ENCODE measurements around the gene PRR3. TPM values are rescaled to one million over a fixed set of nuclear protein-coding genes. Genes with fewer than 3 reads are reported as not detected.

The PRR3 gene
- polyA plus RNA-seq, 1 donor from 2014 or later, result 13.0 TPM

- Histone ChIP-seq H4K20me1 (ENCODE audit: insufficient read depth) (no peaks in the 10 kb centered on the region), H3K79me2 (replicated peaks; ENCODE audit: insufficient read depth, low read length) (no peaks in the 10 kb centered on the region), H3K27ac (ENCODE audit: low read length) (no peak overlapping the region), H3K4me3 (ENCODE audit: low read length) (no peak overlapping the region), H3K36me3 (ENCODE audit: insufficient read depth, low read length) (peaks cover 8% of the 10 kb centered on the region), H2AFZ (ENCODE audit: low read depth, low read length) (no peak overlapping the region), H3F3A (ENCODE audit: insufficient read depth, low read length, poor library complexity, severe bottlenecking) (no peaks in the 10 kb centered on the region), H3K9ac (ENCODE audit: low read length) (no peak overlapping the region), H3K9me3 (ENCODE audit: low read length) (no peaks in the 10 kb centered on the region), H3K4me2 (ENCODE audit: low read length) (no peak overlapping the region), H3K9me2 (ENCODE audit: insufficient read depth, low read length) (no peaks in the 10 kb centered on the region), H3K27me3 (ENCODE audit: insufficient read depth, low read depth, low read length) (no peaks in the 10 kb centered on the region)
- no peak for TF ChIP-seq RAD21 (conservative IDR thresholded peaks at IDR 0.05)
- TF ChIP-seq MXI1 (conservative IDR thresholded peaks at IDR 0.05; ENCODE audit: poor library complexity, severe bottlenecking), result no peak
- no peak for TF ChIP-seq SMC3 (conservative IDR thresholded peaks at IDR 0.05; ENCODE audit: poor library complexity)
- no peak for TF ChIP-seq TAF1 (IDR thresholded peaks at IDR 0.05; ENCODE audit: low read depth)
- TF ChIP-seq EZH2 (IDR thresholded peaks at IDR 0.05; ENCODE audit: borderline replicate concordance, insufficient read depth, low read length, poor library complexity, severe bottlenecking), result no peak
- no peak for TF ChIP-seq POLR2AphosphoS5 (IDR thresholded peaks at IDR 0.05)
These were observed 33.9 kb downstream of the PRR3 start for GRCh38 chr6:30591008-30591407.

- H3F3A ChIP-seq (ENCODE audit: insufficient read depth, low read length, poor library complexity, severe bottlenecking), result no peaks in the 10 kb centered on the region
- H2AFZ ChIP-seq (ENCODE audit: low read depth, low read length), result no peak overlapping the region
- no peak overlapping the region for H3K4me3 ChIP-seq (ENCODE audit: low read length)
- H4K20me1 ChIP-seq (ENCODE audit: insufficient read depth), result no peaks in the 10 kb centered on the region
- no peak overlapping the region for H3K4me2 ChIP-seq (ENCODE audit: low read length)
- H3K36me3 ChIP-seq (ENCODE audit: insufficient read depth, low read length), result peaks cover 8% of the 10 kb centered on the region
- H3K79me2 ChIP-seq (replicated peaks; ENCODE audit: insufficient read depth, low read length), result no peaks in the 10 kb centered on the region
- H3K27ac ChIP-seq (ENCODE audit: low read length), result no peak overlapping the region
- no peaks in the 10 kb centered on the region for H3K27me3 ChIP-seq (ENCODE audit: insufficient read depth, low read depth, low read length)
- no peaks in the 10 kb centered on the region for H3K9me2 ChIP-seq (ENCODE audit: insufficient read depth, low read length)
- no peak overlapping the region for H3K9ac ChIP-seq (ENCODE audit: low read length)
- TF ChIP-seq MXI1 (conservative IDR thresholded peaks at IDR 0.05; ENCODE audit: poor library complexity, severe bottlenecking) (no peak), RAD21 (conservative IDR thresholded peaks at IDR 0.05) (no peak), CTCF (IDR thresholded peaks at IDR 0.05; ENCODE audit: poor library complexity, severe bottlenecking) (no peak), EZH2 (IDR thresholded peaks at IDR 0.05; ENCODE audit: borderline replicate concordance, insufficient read depth, low read length, poor library complexity, severe bottlenecking) (no peak), SMC3 (conservative IDR thresholded peaks at IDR 0.05; ENCODE audit: poor library complexity) (no peak), TAF1 (IDR thresholded peaks at IDR 0.05; ENCODE audit: low read depth) (no peak), REST (IDR thresholded peaks at IDR 0.05; ENCODE audit: borderline replicate concordance) (no peak), POLR2AphosphoS5 (IDR thresholded peaks at IDR 0.05) (no peak), EP300 (conservative IDR thresholded peaks at IDR 0.05; ENCODE audit: poor library complexity, severe bottlenecking) (no peak)
- no peaks in the 10 kb centered on the region for H3K9me3 ChIP-seq (ENCODE audit: low read length)
These were observed 35.2 kb downstream of the PRR3 start for GRCh38 chr6:30592287-30592686.
